HG03378 (cell line): Measurements from ENCODE around the gene TBX6.
"Not testable (repeated sequence)": the region's sequence is repeated elsewhere in the genome, so short reads cannot be mapped to it uniquely, and the experiment has no call there.

Experiments used
- ATAC-seq: cut with Tn5 transposase; IDR thresholded peaks from one replicate; pipeline ENCODE4 v1.9.1; 2021; ENCODE audit warnings: mild to moderate bottlenecking, moderate library complexity; ENCODE audit not compliant: unreplicated experiment

TBX6 gene

GRCh38 chr16:30091474-30092372, at the start of gene TBX6:
TSS of gene TBX6 (minus strand) at chr16:30091924. CDS start at chr16:30091193, 731 bp downstream.
- ATAC-seq: peak; percentile 53

GRCh38 chr16:30139583-30140481, 48.1 kb upstream of the TBX6 start:
- ATAC-seq: no peak

- no peak for ATAC-seq
Observed at GRCh38 chr16:30137897-30138296, 46.2 kb upstream of the TBX6 start.

- no peak for ATAC-seq
Observed at GRCh38 chr16:30136971-30137605, 45.4 kb upstream of the TBX6 start.

- ATAC-seq: no peak
Observed at GRCh38 chr16:30132591-30132990, 40.9 kb upstream of the TBX6 start.

- no peak for ATAC-seq
Observed at GRCh38 chr16:30131869-30132475, 40.2 kb upstream of the TBX6 start.

- ATAC-seq: no peak
Observed at GRCh38 chr16:30127993-30128392, 36.3 kb upstream of the TBX6 start.

- not testable (repeated sequence) for ATAC-seq
Observed at GRCh38 chr16:30125690-30126089, 34.0 kb upstream of the TBX6 start.

GRCh38 chr16:30124985-30125379, 33.3 kb upstream of the TBX6 start:
- ATAC-seq: no peak

GRCh38 chr16:30122604-30123160, 31.0 kb upstream of the TBX6 start:
- no peak for ATAC-seq

- ATAC-seq: no peak
Observed at GRCh38 chr16:30121741-30122571, 30.2 kb upstream of the TBX6 start.

GRCh38 chr16:30120340-30121105, 28.8 kb upstream of the TBX6 start:
- ATAC-seq: no peak

GRCh38 chr16:30119428-30119827, 27.7 kb upstream of the TBX6 start:
- ATAC-seq: no peak

- no peak for ATAC-seq
Observed at GRCh38 chr16:30117768-30118167, 26.0 kb upstream of the TBX6 start.

- ATAC-seq: no peak
Observed at GRCh38 chr16:30116291-30117207, 24.8 kb upstream of the TBX6 start.

GRCh38 chr16:30115238-30115637, 23.5 kb upstream of the TBX6 start:
- no peak for ATAC-seq

GRCh38 chr16:30114833-30115232, 23.1 kb upstream of the TBX6 start:
- ATAC-seq: not testable (repeated sequence)

GRCh38 chr16:30114411-30114810, 22.7 kb upstream of the TBX6 start:
- ATAC-seq: no peak
